ENCODE data around the gene TSPAN13.
"Not testable (repeated sequence)": the region's sequence is repeated elsewhere in the genome, so short reads cannot be mapped to it uniquely, and the experiment has no call there.

Gene TSPAN13

DNA sequence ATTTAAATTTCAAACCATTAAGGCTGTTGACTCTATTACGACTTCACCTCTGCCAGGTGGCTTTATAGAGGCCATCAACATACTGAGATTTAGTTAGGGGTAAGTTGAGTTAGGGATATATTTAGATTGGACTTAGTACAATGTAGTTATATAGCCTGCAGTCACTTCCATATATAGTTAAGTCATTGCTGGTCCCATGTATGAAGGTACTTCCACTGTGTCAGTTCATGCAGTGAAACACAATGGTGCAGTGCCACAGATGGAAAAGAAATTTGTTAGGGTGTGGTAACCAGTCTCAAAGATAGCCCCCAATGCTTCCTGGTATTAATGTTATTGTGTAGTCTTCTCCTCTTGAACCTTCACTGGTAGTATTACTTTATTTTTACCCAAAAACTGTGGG, 12.6 kb upstream of the TSPAN13 start:
- DNase-seq (ENCODE audit: low spot score) = no peak

DNA sequence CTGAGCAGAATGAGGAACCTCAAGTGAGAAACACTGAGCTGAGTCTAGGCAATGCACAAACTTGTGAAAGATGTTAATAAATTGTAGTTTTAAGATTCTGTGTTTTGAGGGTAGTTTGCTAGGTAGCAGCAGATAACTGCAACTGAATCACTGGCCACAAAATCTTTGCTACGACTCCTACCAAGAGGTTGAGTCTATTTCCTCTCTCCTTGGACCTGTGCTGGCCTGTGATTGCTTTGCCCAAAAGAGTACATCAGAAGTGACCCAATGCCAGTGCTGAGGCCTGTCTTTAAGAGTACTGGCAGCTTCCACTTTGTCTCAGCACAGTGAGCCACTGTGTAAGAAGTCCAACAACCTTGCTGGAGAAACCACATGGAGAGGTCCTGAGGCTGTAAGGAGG, 11.9 kb upstream of the TSPAN13 start:
- DNase-seq (ENCODE audit: low spot score) = no peak

DNA sequence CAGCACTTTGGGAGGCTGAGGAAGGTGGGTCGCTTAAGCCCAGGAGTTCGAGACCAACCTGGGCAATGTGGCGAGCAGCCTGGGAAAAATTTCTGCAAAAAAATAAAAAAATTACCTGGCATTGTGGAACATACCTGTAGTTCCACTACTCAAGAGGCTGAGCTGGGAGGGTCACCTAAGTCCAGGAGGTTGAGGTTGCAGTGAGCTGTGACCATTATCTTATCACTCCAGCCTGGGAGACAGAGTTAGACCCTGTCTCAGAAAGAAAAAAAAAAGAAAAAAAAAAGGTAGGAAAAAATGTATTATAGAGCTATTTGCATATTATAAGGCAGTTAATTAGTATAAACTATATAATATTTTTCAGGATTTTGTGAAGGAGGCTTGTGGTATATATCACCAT, 11.0 kb upstream of the TSPAN13 start:
- no peak for DNase-seq (ENCODE audit: low spot score)

DNA sequence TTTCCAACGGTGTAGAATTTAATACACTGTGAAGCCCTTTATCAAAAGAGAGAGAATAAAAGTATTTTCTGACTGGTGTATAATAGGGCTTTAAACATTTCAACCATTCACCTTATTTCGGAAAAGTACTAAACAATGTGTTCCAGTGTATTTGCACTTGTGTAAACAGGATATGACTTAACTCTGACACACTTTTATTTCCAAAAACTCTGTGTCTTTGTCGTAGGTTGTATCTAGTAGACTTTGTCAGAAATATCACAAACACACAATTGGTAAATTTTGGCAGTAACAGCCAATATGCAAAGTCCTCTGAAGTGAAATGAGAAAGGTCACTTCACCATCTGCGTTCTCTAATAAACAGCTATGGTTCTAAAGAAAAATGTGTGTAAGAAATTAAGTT, 10.3 kb upstream of the TSPAN13 start:
- DNase-seq (ENCODE audit: low spot score) = no peak

DNA sequence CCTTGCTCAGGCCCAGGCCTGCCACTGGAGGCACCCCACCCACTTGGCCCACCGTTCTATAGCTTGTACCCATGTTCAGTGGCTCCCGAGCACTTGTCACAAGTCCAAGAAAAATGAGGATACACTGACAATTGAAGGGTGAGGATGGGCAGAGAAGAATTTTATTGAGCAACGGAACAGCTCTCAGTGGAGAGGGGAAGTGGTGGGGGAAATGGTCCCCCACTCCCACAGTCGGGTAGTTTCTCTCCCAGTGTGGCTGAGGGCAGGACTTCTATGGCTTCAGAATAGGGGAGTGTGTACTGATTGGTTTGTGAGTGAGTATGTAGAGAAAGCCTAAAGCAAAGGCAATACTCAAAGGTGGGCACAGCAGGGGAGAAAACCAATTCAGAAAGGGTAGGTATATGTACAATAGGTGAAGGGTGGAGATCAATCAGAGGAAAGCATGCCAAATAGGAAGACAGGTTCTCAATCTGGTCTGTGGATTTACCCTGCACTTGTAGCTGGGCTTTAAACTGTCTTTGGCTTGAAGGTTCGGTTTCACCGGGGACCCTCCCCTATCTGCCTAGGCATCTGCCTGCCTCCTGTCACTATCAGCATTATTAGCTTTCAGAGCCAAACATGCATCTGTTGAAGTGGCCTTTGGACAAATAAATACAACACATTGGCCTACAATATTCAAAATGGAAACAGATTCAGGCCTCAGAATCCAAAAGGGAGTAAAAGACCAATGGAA, 8.9 kb upstream of the TSPAN13 start:
- DNase-seq (ENCODE audit: low spot score) = no peak

DNA sequence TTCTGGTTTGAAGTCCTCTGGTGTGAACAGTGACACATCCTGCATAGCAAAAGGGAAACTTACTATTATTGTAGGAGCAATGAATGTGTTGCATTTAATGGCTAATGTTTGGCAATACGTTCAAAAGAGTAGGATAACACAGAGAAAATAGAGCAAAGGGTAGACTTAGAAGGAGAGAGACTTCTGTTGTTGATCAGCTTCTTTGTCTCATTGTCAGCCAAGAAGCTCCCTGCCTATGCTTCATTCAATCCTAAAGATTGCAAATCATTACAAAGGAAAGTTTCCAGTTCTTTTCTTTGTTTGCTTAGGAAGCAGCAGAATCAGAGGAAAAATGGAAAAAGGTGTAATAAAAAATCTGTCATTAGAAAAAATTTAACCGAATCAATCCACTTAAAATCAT, 7.9 kb upstream of the TSPAN13 start:
- no peak for DNase-seq (ENCODE audit: low spot score)

DNA sequence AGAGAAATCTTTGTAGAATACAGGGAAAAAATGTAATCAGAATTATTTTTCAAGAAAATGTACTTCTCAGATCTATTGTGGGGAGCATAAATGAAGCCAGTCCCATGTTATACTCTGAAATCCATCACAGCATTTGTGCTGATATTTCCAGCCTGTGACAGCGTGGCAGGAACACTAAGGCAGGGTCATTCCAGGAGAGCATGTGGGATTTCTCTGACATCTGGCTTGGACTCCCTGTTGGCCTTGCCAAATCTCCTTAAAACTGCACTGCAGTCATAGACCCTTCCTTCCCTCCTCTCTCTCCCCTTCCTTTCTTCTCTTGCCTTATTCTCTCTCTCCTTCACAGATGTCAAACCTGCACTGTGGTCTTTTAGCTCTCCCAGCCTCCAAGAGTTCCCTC, 6.5 kb upstream of the TSPAN13 start:
- DNase-seq (ENCODE audit: low spot score) = no peak

DNA sequence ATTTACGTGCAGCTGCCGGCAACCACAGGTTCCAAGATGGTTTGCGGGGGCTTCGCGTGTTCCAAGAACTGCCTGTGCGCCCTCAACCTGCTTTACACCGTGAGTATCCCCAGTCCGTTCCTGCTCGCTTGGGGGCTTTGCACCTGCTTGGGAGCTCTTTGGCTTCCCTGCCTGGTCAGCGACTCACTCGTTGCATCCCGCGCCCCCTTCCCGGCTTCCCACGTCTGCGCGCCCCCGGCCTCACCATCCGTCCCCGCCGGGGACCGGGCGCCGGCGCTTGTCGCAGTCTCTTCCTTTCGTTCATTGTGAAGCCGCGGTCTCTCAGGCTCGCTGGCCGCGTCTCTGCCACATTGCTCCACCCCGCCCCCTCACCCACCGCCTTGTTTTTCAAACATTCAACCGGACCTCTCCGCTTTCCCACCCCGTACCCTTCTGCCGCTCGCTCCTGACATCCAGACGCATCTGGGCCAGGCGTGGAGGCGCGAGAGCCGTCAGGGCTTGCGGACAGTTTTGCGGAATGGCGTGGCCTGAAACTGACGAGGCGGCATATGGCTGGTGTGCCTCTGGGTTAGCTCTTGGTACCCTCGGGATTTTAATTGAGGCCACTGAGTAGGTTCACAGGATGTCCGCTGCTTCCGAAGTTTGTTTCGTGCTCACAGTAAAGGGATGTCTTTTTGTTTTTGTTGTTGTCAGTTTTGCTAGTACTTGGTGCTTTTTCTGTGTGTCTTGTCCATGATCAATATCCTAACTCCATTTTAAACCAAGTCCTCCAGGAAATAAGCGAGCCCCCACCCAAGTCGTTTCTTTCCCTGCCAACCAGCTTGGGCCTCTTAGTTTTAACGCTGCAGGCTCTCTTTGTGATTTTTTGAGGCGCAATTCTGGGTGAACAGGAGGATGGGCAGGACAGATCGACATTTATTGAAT, 639 bp downstream of the TSPAN13 start:
- DNase-seq (ENCODE audit: low spot score) = no peak

DNA sequence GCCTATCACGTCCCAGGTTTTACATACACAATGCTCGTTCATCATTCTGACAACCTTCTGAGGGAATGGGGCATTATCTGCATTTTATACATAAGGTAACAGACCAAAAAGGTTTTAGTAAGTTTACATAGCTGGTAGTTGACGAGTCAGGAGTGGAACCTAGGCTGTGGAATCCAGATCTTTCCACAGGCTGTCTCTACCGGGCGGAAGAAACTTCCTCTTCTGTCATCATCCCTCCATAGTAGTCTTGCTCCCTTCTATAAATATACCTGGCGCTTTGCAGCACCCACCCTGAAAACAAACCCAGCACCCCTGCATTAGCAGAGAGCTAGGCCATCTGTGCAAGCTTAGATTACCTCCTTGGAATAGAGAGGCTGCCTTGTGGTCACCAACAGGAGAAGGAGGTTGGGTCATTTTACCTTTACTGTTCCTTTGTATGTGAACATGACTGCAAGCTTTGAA, 1.3 kb downstream of the TSPAN13 start:
- no peak for DNase-seq (ENCODE audit: low spot score)

DNA sequence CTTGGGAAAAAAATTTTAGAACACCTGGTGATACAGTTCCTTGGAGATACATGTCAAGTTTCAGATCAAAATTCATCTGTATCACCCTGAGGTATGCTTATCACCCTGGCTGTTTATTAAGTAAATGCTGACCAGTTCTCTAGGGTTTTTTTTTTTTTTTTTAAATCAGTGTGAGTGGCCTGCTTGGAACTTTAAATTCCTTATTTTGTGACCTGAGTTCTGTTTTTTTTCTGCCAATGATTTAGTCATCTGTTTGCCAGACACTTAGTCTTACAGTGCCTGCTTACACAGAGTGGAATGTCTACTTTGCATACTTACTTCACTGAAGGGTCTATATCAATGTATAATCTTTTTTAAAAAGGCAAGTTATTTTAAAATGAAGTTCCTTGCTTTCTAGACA, 1.8 kb downstream of the TSPAN13 start:
- DNase-seq (ENCODE audit: low spot score) = no peak

DNA sequence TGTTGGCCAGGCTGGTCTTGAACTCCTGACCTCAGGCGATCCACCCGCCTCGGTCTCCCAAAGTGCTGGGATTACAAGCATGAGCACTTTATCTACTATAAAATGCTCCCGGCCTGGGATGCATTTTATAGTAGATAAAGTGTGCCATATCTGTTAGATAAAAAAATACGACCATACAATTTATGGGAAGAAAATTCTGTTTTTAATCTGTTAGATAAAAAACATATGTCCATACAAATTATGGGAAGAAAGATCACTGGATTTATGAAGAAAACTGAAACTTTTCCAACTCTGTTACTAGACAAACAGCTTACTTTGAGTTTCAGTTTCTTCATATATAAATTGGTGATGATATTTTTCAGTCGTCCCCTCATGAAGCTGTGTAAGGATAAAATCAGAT, 4.5 kb downstream of the TSPAN13 start:
- DNase-seq (ENCODE audit: low spot score) = no peak

DNA sequence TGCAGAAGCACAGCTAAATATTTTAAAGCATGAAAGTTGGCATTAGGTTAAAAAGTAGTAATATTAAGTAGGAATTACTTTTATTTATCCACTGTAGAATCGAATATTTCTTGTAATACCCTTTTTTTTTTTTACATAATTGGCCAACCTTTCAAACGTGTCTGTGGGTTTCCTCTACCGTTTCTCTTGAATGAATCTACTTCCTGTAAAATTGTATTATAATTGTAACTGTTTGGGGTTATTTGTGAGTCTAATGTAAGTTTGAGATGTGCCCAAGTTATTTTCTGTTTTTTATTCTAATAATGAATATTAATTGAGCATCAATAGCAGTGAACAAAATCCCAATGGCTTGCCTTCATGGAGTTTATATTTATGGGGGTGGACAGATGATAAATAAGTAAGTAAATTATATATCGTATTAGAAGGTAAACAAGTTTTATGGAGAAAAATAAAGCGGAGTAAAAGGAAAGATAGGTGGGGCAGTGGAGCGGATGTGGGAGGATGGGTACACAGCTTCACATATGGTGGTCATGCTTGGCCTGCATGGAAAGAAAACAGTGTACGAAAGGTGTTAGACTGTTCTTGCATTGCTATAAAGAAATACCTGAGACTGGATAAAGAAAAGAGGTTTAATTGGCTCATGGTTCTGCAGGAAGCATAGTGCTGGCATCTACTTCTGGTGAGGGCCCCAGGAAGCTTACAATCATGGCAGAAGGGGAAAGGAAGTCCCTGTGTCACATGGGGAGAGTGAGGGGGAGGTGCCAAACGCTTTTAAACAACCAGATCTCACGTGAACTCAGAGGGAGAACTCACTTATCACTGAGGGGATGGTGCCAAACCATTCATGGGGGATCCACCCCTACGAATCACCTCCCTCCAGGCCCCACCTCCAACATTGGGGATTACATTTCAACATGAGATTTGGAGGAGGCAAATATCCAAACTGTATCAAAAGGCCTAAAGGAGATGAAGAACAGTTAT, 5.4 kb downstream of the TSPAN13 start:
- no peak for DNase-seq (ENCODE audit: low spot score)

DNA sequence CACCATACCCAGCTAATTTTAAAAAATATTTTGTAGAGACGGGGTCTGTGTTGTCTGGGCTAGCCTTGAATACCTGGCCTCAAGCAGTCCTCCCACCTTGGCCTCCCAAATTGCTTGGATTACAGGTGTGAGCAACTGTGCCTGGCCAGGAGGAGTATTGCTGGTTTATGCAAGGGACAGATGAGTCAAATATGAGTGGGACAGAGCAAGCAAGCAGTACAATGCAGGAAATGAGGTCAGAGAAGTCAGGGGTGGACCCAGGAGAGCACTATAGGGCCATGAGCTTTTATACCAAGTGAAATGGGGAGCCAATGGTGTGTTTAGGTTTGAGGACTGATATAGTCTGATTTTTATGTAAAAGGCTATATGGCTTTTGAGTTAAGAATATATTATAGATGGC, 6.3 kb downstream of the TSPAN13 start:
- no peak for DNase-seq (ENCODE audit: low spot score)

DNA sequence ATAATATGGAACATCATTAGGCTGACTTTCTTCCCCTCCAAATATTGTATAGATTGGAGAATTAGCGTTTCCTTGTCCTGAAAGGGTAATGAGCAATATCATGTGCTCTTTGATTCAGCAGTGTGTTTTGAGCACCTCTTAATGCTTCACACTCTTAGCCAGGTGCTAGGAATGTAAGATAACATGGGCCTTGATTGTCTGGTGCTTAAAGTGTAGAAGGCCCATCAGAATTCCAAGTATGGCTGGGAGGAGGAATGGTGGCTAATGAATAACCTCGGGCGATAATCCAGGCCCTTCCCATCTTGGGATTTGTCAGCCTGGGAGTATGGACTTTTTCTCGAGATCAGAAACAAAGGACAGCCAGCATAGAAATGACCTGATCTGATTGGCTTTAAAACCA, 8.6 kb downstream of the TSPAN13 start:
- no peak for DNase-seq (ENCODE audit: low spot score)

DNA sequence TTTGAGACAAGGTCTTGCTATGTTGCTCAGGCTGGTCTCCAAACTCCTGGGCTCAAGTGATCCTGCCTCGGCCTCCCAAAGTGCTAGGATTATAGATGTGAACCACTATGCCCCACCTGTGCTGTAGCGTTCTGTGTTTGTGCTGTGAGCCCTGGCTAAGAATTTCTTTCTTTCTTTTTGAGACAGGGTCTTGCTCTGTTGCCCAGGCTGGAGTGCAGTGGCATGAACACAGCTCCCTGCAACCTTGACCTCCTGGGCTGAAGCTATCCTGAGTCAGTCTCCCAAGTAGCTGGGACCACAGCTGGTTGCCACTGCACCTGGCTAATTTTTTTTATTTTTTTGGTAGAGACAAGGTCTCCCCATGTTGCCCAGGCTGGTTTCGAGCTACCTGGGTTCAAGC, 11.4 kb downstream of the TSPAN13 start:
- DNase-seq (ENCODE audit: low spot score) = no peak

DNA sequence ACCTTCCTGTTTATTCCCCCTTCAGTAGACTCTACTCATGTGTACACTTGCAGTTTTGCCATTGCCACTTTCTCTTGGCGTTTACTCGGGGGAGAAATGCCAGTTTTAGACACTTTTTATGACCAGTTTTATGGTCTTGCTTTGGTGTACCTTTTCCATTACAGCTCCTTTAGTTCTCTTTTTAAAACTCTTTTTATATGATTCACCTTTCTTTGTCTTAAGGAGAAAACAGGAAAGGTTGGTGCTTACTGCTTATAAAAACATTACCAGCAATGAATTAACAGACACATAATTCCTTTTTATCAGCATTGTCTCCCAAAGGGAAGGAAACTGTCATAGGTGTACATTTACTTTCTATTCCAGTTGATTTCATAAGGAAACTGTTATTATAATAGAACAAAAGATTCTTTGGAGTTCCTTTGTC, 11.9 kb downstream of the TSPAN13 start:
- no peak for DNase-seq (ENCODE audit: low spot score)

DNA sequence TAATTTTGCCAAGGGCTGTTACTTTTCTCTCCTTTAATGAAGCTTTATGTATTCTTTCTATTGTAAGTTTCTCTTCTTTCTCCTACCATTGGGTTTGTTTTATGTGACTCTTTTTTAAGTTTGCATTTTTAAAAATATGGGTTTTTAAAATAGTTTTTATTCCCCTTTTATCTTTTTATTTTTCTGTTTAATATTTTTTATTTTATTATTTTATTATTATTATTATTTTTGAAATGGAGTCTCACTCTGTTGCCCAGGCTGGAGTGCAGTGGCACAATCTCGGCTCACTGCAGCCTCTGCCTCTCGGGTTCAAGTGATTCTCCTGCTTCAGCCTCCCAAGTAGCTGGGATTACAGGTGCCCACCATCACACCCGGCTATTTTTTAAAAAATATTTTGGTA, 16.4 kb downstream of the TSPAN13 start:
- DNase-seq (ENCODE audit: low spot score) = not testable (repeated sequence)

DNA sequence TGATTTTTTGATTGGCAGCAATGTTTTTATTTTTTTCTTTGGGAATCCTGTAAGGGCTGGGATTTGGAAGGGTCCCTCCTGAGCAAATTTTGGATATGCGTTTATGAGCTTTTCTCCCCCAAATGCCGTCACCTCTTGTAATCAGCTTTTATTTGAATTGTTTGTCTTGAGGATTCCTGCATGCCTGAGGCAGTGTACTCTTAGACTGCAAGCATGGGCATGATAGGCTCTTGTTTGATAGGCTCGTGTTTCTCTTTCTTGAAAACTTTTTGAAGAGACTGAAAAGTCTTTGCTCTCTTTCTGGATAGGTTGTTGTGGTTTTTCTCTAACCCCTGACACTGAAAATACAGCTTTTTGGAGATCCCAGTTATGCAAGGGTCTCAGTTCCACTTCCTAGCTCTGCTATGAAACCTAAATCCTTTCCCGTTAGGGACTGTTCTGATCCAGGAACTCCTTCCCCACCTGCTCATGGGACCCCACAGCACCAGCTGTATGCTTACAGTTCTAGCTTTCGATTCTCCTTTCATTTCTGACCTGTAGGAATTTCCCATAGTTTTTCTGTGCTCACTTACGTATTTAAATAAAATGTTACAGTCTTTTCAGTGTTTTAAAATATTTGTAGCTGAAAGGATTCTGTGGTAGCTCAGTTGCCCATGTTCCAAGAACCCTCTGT, 17.2 kb downstream of the TSPAN13 start:
- DNase-seq (ENCODE audit: low spot score) = no peak

DNA sequence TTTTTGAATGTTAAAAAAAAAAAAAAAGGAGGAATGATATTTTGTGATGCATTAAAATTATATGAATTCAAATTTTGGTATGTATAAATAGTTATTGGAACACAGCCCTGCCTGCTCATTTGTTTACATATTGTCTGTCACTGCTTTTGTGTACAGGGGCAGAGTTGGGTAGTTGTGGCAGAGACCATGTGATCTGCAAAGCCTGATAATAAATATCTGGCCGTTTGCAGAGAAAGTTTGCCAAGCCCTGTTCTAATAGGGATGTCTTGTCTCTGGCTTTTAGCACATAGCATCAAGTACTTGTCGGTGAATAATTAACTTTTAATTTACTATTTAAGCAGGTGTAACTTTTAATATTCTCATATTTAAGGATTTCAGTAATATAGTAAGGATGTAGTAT, 19.8 kb downstream of the TSPAN13 start:
- DNase-seq (ENCODE audit: low spot score) = no peak

DNA sequence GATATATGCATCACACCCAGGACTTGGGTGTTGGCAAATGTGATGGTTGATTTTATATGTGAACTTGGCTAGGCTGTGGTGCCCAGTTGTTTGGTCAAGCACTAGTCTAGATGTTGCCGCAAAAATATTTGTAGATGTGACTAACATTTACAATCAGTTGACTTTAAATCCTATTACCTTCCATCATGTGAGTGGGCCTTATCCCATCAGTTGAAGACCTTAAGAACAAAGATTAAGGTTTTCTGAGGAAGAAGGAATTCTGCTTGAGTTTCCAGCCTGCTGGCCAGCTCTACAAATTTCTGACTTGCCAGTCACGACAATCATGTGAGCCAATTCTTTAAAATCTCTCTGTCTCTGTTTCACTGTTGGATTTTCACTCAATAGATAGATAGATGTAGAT, 20.3 kb downstream of the TSPAN13 start:
- DNase-seq (ENCODE audit: low spot score) = no peak

DNA sequence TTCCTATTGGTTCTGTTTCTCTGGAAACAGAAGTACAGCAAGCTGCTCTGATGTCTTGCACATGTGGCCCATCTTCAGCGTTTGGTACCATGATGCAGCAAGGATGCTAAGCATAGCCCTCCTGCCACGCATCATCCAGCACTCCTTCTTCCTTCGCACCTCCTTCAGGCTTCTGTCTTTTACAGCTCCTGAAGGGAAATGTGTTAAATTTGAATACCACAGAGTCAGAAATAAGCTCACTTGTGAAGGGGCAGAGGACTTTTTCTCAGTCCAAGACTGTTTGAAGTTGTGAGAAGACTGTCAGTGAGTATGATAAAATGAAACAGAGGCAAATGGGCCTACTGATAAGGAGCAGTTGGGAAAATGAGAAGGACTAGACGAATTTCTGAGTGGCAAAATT, 20.7 kb downstream of the TSPAN13 start:
- no peak for DNase-seq (ENCODE audit: low spot score)

DNA sequence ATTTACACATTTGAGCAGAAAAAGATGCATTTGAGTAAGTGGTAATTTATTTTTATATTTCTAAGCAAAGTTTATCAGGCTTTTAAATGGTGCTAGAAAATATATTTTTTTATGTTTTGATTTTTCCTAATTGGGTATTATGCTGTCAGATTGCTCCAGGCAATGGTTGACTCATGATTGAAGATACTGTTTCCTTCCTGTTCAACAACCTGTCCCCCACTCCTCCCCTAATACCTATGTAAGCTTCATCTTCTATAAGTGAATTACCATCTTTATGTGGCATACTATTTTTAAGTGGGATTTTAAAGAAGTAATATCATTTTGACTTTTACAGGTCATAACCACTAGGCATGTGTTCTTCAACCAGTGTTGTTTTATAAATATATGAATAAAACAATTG, 21.4 kb downstream of the TSPAN13 start:
- DNase-seq (ENCODE audit: low spot score) = no peak

Measured in putamen (tissue), 1 donor.